Embryonic facial prominence (tissue), 1 donor: ENCODE measurements around the gene NAIF1.
"Not testable (repeated sequence)": the region's sequence is repeated elsewhere in the genome, so short reads cannot be mapped to it uniquely, and the experiment has no call there.

Experiments used
- DNase-seq: peaks from one replicate; pipeline ENCODE4 v3.0.0-alpha.2; 2016; ENCODE audit errors: extremely low spot score

Gene NAIF1

DNA sequence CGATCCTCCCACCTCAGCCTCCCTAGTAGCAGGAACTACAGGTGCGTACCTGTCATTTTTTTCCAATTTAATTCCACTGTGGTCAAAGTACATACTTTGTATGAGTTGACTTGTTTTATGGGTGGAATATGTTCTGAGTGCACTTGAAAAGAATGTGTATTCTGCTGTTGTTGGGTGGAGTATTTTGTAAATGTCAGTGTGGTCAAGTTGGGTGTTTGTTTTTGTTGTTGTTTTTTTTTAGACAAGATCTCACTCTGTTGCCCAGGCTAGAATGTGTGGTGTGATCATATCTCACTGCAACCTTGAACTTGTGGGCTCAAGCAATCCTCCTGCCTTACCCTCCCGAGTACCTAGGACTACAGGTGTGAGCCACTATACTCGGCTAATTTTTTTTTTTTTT lies 18.8 kb upstream of the NAIF1 start:
- DNase-seq: no peak

DNA sequence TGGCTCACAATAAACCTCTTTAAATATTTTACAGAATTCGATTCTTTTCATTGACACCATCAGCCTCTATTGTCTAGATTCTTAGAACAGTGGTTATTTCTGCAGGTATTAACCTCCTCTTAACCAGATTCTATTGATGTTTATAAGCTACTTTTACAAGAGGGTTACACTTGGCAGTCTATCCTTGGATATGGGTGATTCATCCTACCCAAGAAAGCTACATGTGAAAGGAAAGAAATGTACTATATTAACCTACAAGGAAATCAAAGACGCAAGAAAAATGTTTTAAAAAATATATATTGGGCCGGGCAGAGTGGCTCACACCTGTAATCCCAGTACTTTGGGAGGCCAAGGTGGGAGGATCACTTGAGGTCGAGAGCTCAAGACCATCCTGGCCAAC lies 17.6 kb upstream of the NAIF1 start:
- DNase-seq: no peak

DNA sequence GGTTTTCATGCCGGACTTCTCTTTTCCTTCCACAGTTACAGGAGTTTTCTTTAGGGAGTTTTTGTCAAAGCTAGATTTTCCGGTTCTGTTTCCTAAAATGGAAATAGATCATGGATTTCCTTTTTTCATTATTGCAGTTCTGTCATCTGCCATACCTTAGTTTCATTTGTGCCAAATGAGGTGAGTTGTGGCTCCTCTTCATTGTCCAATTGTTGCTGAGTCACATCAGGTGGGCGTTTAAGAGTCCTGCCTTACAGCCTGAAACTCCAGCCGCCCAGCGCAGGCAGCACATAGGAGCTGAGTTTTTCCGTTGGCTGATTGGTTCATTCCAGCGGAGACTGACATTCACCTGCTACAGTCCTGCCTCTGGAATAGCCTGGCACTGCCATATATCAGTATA lies 15.0 kb upstream of the NAIF1 start:
- no peak for DNase-seq

DNA sequence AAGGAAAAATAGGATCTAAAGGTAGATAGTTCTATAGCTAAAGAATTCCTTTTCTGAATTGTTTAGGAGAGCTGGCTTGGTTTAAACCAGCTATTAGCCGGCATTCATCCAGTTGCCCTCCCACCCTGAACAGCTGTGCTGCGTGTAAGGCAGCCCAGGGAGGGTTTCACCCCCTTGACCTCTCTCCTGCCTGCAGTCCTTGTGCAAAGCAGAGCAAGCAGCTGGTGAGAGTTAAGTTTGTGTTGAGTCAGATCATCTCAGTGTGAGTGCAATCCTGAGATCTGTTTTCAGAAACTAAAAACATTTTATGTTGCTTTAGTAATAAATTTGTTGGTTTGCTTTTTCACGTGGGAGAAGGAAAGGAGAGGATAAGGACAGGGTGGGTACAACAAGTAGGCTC lies 13.9 kb upstream of the NAIF1 start:
- DNase-seq: no peak

DNA sequence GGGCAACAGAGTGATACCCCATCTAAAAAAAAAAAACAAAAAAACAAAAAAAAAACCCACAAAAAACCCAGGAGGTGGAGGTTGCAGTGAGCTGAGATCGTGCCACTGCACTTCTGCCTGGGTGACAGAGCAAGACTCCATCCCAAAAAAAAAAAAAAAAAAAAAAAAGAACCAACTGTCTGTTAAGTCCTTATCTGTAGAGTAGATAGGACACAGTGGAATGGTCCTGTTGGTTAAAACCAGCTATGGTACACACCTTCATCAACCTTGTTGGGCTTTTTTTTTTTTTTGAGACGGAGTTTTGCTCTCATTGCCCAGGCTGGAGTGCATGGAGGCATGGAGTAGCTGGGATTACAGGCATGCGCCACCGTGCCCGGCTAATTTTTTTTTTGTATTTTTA lies 13.1 kb upstream of the NAIF1 start:
- no peak for DNase-seq

DNA sequence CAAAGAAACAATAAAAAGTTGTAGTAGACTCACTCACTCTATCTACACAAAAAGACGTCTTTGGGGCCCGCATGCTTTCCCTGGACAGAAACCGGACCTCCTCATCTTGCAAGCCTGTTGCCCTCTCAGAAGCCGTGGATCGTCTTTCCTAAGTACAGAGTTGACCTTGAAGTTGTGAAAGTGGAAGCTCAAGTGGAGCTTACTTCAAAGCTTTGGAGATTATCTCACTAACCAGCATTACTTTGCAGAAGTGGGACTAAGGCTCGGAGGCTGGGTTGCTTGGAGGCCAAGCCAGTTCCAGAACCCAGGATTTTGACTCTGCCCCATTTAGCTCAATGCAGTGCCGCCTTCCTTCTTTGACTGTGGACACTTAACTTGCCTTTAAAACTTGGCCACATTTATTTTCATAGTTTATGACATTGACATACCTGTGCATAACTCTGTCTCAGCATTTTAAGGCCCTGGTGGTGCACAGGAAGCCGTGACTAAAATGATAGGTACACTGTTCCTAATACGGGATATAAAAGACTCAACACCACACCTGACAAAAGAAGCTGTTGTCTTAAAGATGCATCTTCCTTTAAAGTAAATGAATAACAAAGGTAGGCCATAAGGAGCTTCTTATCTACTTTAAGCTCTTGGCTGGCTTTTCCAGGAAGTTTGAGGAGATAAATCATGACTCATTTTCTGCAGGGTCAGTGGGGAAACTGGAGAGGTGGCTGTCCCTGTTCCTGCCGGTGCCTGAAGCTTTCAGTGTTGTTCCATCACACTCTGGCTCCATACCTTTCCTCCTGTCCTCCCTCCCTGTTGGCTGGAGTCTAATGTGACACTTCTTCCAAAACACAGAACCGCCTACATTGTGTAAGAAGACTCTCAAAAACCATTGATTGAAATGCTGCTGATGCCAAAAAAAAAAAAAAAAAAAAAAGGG lies 11.6 kb upstream of the NAIF1 start:
- no peak for DNase-seq

DNA sequence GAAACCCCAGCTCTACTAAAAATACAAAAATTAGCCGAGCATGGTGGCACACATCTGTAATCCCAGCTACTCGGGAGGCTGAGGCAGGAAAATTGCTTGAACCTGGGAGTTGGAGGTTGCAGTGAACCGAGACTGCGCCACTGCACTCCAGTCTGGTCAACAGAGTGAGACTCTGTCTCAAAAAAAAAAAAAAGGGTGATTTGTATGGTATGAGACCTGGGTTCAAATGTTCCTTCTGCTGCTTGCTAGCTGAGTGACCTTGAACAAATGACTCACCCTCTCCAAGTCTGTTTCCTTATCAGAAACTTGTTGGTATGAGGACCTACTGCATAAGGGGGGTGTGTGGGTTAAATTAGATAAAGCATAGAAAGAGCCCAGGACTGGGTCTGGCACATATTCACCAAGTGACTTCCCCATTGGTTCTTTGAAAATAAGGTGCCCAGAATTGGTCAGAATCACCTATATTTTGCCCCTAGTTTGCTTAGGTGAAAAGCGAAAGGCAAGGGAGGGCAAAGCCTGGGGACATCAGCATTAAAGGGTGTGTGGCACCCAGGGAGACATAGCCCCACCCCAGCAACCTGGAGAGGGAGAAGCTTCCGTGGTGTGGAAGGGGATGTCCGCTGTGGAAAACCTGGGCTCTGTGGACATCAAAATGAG lies 10.9 kb upstream of the NAIF1 start:
- DNase-seq: no peak

DNA sequence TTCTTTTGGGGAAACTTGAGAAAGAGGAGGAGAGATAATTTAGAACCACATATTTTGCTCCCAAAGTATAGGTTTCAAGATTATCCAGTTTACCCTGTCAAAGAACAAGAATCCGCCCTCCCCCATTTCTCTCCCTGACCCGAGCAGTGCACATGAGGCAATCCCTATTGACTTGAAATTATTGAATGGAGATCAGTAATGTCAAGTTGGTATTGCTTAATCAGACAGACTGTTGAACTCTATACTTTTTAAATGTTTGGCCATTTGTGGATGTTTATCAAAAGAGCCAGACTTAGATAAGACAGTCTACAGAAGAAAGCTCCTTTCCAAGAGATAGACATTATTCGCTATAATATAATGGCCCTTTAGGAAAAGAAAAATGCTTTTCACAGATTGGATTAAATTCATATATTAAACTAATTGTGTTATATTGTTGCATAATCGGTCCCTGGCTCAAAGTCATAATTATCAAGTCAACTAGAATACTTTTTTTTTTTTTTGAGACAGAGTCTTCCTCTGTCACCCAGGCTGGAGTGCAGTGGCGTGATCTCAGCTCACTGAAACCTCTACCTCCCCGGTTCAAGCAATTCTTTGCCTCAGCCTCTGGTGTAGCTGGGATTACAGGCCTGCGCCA lies 6.2 kb upstream of the NAIF1 start:
- no peak for DNase-seq

DNA sequence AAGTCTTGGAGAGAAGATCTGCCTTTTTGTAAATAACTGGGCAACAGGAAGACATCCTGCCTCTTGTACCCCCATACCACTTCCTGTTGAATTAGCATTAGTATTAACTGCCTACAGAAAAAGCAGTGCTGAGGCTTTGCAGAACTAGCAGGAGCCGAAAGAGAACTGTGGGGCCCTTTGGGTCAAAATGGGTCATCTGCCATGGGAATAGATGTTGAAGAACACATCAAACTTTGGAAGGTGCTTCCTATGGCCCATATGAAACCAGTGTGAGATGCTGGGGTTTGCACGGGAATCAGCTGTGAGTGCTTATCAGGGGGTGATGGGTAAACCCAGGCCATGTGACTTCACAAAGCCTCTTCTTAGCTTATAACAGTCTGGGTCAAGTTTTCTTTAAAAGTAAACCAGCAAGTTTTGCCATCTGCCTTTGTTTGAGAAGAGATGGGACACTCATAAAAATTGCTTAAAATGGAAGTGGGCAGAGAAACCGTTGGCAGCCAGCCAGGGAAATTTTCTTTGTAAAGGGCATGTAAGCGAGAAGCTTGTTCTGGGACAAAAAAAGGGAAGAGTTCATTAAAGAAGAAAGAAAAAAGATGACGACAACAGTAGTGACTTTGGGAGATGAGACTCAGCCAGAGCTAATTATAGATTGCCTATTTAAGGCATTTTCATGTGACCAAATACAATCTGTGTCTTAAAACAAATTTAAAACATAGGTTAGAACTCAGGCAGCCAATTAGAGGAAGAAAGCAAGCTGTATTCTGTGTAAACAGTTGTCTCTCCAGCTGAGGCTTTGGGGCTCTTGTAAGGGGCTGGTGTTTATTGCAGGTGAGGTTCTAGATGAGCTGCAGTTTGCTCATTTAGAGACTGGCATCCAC lies 5.3 kb upstream of the NAIF1 start:
- peak; percentile 66 for DNase-seq

DNA sequence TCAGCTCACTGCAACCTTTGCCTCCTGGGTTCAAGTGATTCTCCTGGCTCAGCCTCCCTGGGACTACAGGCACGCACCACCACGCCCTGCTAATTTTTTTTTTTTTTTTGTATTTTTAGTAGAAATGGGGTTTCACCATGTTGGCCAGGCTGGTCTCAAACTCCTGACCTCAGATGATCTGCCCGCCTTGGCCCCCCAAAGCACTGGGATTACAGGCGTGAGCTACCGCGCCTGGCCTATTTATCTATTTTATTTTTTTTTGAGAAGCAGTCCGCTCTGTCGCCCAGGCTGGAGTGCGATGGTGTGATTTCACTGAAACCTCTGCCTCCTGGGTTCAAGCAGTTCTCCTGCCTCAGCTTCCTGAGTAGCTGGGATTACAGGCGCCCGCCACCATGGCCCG lies 4.4 kb upstream of the NAIF1 start:
- not testable (repeated sequence) for DNase-seq

DNA sequence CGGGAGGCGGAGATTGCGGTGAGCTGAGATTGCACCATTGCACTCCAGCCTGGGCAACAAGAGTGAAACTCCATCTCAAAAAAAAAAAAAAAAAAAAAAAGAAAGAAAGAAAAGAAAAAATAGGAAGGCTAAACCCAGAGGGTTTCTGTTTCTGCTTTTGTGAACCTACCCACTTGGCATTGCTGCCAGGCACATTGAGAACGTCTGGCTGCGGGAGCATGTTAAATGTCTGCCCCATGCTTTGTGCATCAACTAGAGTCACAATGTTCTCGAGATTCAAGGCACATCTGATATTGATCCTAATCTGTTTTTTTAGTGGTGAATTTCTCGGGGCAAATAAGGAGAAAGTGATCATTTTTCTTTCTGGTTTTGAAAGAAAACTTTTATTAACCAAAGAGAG lies 3.8 kb upstream of the NAIF1 start:
- no peak for DNase-seq

DNA sequence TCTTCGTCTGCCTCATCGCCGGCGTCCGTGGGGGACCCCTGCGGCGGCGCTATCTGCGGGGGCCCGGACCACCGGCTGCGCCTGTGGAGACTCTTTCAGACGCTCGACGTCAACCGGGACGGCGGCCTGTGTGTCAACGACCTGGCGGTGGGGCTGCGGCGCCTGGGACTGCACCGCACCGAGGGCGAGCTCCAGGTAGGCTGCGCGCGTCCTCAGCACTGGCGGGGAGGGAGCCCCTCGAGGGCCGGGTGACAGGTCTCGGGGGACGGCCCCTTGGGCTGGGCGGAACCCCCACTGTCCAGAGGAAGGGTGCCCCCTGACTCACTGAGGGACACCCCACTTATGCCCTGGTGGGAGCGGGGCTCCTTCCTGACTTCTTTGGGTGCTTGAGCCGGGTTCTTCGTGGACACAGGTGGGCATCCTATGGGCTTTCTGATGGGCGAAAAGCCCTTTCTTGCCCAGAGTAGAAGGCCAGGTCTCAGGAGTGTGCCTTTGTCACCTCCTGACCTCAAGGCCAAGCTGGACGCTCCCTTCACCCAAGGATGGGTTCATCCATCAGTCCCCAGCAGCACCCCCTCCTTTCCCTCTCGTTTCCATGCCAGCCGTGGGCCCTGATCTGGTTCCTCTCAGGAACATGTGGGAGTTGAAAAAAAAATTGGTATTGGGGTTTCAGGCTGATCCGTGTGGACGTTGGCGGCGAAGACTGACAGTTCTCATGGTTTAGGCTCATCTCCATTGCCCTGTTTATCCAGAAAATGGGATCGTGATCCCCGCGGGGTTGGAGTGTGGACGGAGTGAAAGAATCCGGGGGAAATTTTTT lies 1.5 kb upstream of the NAIF1 start:
- no peak for DNase-seq

DNA sequence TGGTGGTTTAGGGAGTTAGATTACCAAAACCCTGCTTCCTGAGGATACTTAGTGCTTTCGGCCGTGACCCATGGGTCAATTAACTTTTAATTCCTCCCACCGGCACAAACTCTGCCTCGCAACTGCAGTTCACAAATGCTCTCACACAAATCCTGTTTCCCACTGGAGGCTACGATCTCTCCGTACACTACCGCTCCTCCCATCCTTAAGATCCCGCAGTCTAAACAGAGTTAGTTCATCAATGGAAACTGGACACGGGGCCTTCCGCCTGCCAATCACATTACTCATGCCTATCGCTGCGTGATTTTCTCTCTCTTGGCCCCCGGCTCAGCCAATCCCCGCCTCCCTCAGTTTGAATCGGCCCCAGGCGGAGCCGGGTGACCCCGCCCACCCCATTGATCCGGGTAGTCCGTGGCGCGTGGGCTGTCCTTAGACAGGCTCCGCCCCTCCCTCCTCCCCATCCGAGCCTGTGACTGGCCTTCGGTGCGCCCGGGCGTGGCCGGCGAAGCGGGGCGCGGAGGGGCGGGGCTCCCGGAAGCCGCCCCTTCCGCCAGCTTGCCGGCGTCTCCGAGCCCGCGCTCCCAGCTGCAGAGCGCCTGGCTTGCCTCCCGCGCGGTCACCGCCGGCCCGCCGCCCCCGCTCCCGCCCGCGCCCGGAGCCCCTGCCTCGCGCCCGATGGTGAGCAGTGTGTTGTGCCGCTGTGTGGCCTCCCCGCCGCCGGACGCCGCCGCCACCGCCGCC lies 695 bp upstream of the NAIF1 start, which contains the start of gene SLC25A25:
SLC25A25 (plus strand) TSS at position 588 of the 741 bp plus-strand sequence; CDS start at position 676, 88 bp downstream.
- peak; percentile 98 for DNase-seq

DNA sequence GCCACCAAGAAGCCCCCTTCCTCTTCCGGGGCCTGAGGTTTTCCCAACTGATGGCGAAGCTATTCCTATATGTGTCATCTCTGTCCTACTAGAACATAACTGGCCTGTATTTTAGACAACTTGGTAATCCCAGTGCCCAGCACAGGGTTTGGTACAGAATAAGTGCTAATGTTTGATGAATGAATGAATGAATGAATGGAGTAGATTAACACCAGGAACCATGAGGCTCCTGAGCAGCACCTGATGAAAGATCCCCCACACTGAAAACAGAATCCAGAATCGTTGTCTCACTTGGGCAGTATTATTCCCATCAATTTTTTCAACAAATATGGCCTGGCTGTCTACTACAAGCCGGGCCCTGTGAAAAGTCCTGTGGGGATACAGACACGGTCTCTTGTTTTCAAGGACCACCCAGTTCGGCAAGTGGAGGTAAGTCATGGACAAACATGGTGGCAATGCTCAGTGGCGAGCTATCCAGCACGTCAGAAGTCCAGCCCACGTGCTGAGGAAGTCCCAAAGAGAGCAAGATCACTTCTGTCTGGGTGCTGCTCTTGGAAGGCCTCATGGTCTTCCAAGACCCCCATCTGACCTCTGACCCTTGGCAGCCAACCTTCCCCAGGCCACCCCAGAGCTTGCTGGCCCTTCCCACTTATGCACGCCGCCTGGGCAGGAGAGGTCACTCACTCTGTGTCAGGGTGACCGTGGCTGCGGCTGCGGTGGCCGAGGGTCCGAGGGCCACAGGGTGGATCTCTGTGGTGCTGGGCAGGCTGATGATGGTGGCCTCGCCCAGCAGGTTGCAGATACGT lies 1.0 kb downstream of the NAIF1 start:
- no peak for DNase-seq

DNA sequence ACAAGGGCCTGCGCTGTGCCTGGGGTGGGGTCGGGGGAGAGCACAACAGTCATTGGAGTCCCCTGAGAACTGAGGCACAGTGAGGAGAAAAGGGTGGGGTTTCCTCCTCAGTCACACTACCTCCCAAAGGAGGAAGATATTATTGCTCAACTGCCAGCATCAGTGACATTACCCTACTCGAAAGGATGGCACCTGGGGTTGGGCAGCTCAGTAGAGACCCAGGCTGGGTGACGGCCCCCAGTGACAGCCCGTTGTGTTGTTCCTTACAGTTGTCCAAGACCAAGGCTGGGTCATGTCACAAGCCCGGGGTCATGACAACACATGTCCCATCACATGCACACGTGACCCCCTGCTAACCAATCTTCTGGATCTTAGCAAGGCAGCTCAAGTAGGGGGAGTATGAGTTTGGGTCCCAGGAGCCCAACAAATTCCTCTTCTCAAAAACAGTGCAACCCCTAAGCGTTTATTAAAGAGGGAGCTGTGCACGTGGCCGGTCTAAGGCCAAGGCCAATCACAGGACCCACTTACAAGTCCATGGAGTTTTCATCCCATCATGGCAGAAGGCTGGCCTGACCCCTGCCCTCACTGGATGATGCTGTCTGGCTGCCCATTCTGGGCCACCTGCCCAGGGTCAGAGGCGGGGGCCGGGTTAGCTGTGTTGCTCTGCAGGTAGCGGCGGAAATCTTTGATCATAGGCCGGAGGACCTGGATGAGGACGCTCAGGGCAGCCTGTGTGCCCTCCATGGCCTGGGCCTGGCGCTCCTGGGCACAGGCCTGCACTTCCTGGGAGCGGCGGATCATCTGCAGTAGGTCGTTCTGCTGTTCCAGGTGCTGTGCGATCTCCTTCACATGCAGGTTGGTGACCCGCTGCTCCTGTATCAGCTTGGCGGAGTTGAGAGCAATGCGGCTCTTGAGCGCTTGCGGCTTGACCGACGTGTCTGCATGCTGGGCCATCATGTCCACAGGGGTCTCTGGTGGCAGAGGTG lies 4.0 kb downstream of the NAIF1 start:
- DNase-seq: no peak

DNA sequence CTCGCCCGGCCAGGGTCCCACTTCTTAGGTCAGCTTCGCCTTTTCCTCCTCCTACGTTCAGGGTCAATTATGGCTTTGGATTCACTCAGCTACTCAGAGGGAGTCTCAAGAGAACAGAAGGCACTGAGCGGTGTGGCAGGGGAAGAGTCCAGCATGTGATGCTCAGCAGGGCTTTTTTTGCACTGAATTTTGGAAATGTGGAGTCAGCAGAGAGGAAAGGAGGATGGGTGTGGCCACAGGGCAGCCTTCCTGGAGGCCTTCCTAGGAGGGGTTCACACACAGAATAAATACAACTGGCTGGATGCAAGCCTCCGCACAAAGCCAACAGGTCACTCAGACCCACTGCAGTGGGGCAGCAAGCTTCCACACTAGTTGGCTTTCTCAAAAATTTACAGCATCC lies 4.8 kb downstream of the NAIF1 start:
- DNase-seq: no peak

DNA sequence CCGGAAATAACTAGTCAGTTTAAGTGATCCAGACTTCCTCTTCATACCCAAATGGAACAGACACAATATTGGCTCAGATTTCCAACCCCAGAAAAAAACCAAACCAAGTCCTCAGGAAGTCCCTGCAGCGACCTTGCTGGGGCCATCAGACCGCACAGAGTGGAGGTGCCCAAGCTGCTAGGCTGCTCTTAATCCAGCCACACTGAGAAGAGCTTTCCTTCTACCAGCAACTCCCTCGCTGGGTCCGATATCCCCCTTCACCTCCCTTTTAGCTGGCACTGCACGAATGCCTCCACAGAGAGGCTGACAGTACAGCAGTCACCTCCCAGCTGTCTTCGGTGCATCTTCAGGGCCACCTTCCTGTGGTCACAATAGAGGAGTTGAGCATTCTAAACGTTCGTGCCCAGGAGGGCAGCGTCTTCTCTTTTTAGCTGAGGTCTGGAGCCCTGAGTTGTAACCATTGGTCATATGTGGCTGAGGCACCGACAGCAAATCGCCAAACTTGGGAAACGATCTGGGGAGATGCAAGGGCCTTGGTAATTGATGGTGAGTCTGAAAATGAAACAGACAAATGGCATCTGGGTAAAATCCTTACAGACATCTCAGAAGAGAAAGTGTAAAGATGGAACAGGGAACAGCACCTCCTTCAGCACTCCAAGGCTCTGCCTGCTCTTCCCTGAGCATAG lies 5.7 kb downstream of the NAIF1 start:
- DNase-seq: no peak
